Sigmoid colon (tissue), 7 donors: ENCODE data around the gene AURKAIP1. TPM values are rescaled to one million over a fixed set of nuclear protein-coding genes. Genes with fewer than 3 reads are reported as not detected.
A peak's percentile ranks its signal among the peaks of the same experiment; 100 is the strongest.
"Not testable (repeated sequence)": the region's sequence is repeated elsewhere in the genome, so short reads cannot be mapped to it uniquely, and the experiment has no call there.

Experiments
- DNase-seq: peaks from one replicate; pipeline ENCODE4 v3.0.0-alpha.2; 2019
- H3K27ac ChIP-seq, 4 donors: fragments of 200-600 bp; sonication (generic); one replicate each; pipeline ENCODE4 v1.5.1; 2016 to 2019; ENCODE audit warnings: mild to moderate bottlenecking in 1 of 4
- H3K27me3 ChIP-seq, 3 donors: fragments of 200-600 bp; sonication (generic); one replicate each; pipeline ENCODE4 v1.5.1; 2019; ENCODE audit warnings: mild to moderate bottlenecking in 1 of 3
- H3K36me3 ChIP-seq, 4 donors: fragments of 200-600 bp; sonication (generic); one replicate each; pipeline ENCODE4 v1.5.1; 2016 to 2019
- H3K4me1 ChIP-seq, 4 donors: fragments of 200-600 bp; sonication (generic); one replicate each; pipeline ENCODE4 v1.5.1; 2017 to 2019
- H3K4me3 ChIP-seq, 4 donors: fragments of 200-600 bp; sonication (generic); one replicate each; pipeline ENCODE4 v1.5.1; 2017 to 2019; ENCODE audit warnings: mild to moderate bottlenecking in 2 of 4, moderate library complexity in 1 of 4
- H3K9me3 ChIP-seq, 4 donors: fragments of 200-600 bp in 3 of 4; sonication (generic) in 3 of 4; one replicate each; pipeline versions ENCODE4 v1.5.1 to v1.6.1; 2013 to 2019
- CTCF ChIP-seq, 4 experiments: fragments of 450-650 bp in 3 of 4; fragments of 200-600 bp in 1 of 4; IDR thresholded peaks; one replicate each; pipeline ENCODE4 v1.5.1; 2016 to 2019; ENCODE audit warnings: antibody characterized with exemption in 4 of 4, mild to moderate bottlenecking in 3 of 4, moderate library complexity in 2 of 4
- EP300 ChIP-seq, 4 donors: sonication (generic); formaldehyde crosslinking; IDR thresholded peaks; one replicate each; pipeline ENCODE4 v1.6.1; 2017; ENCODE audit warnings: antibody characterized with exemption in 4 of 4
- POLR2A ChIP-seq, 2 donors: fragments of 450-650 bp; IDR thresholded peaks; one replicate each; pipeline ENCODE4 v1.6.1; 2016; ENCODE audit warnings: antibody characterized with exemption in 2 of 2, mild to moderate bottlenecking in 2 of 2, moderate library complexity in 2 of 2
- POLR2AphosphoS5 ChIP-seq, 4 donors: sonication (generic); formaldehyde crosslinking; IDR thresholded peaks; one replicate each; pipeline ENCODE4 v1.6.1; 2017; ENCODE audit warnings: antibody characterized with exemption in 4 of 4
- WGBS, 2 donors: extraction: QIAGEN DNeasy Blood & Tissue Kit; methylation state at CpG; one replicate each; pipeline ENCODE4 v1.1.7; 2013; 5-methylcytosine and 5-hydroxymethylcytosine counted together
- intact Hi-C: fragments of 100-400 bp; cut with DNase I; formaldehyde crosslinking; loops from one replicate; pipeline ENCODE4 v1.15.1; 2023
- polyA plus RNA-seq, 3 donors: library from polyadenylated mRNA; stranded (reverse); fragments of 200-250 nt; gene quantifications; one replicate each; pipeline ENCODE4 v1.2.3, GENCODE V29; 2013
- total RNA-seq, 4 donors: library from RNA; depleted of rRNA; stranded (reverse); fragments of >200 nt; gene quantifications; one replicate each; pipeline ENCODE4 v1.1.0, GENCODE V29; 2016
- donor health status: healthy with polysubstance abuse.
- donor health status: Bipolar disorder and iron deficiency.
- donor health status: healthy.

AURKAIP1 gene
- total and polyA plus RNA-seq, 7 donors: 89.3 to 288 (median 143) TPM

GRCh38 chr1:1403653-1404052 is 28.6 kb upstream of the AURKAIP1 start:
- H3K4me1 ChIP-seq: peaks cover 0 to 58% (median 39%) of the 10 kb centered on the region in 4 donors
- no peaks in the 10 kb centered on the region for H3K27me3 ChIP-seq
- TF ChIP-seq EP300 (IDR thresholded peaks at IDR 0.05) (no peak), POLR2AphosphoS5 (IDR thresholded peaks at IDR 0.05) (no peak)
- H3K27ac ChIP-seq: no peak overlapping the region
- WGBS, 2 donors: 87% methylated on average over 7 of the region's 7 CpGs
- intact Hi-C loops: no loop called here
- H3K9me3 ChIP-seq: no peaks in the 10 kb centered on the region
- DNase-seq: no peak
- peaks cover 3 to 53% (median 28%) of the 10 kb centered on the region in 4 donors for H3K36me3 ChIP-seq
- H3K4me3 ChIP-seq: no peak overlapping the region

- H3K27me3 ChIP-seq, intact Hi-C loops, DNase-seq, H3K4me3 ChIP-seq, H3K27ac ChIP-seq, H3K9me3 ChIP-seq: not testable (repeated sequence)
- Histone ChIP-seq H3K36me3 (peaks cover 3 to 55% (median 28%) of the 10 kb centered on the region in 4 donors), H3K4me1 (peaks cover 0 to 58% (median 38%) of the 10 kb centered on the region in 4 donors)
- 86 to 88% methylated on average over 9 of the region's 9 CpGs for WGBS, 2 donors
These were observed 27.9 kb upstream of the AURKAIP1 start for GRCh38 chr1:1402901-1403392.

GRCh38 chr1:1402072-1402900 is 27.3 kb upstream of the AURKAIP1 start:
- Histone ChIP-seq H3K27ac (peak overlapping the region in 1 of 4 donors; percentile 11), H3K27me3 (no peaks in the 10 kb centered on the region), H3K36me3 (peaks cover 3 to 62% (median 32%) of the 10 kb centered on the region in 4 donors), H3K4me1 (peaks cover 0 to 58% (median 41%) of the 10 kb centered on the region in 4 donors), H3K9me3 (no peaks in the 10 kb centered on the region), H3K4me3 (no peak overlapping the region)
- DNase-seq: no peak
- whole genome bisulfite sequencing, 2 donors: 80 to 86% methylated on average over 20 of the region's 20 CpGs
- intact Hi-C loops: no loop called here
- no peak for TF ChIP-seq POLR2AphosphoS5 (IDR thresholded peaks at IDR 0.05)
- no peak for TF ChIP-seq POLR2A (IDR thresholded peaks at IDR 0.05)
- no peak for TF ChIP-seq EP300 (IDR thresholded peaks at IDR 0.05)
- TF ChIP-seq CTCF (IDR thresholded peaks at IDR 0.05): peak in 2 of 4 experiments; percentile 15 to 20

- TF ChIP-seq EP300 (IDR thresholded peaks at IDR 0.05) (no peak), CTCF (IDR thresholded peaks at IDR 0.05) (no peak), POLR2AphosphoS5 (IDR thresholded peaks at IDR 0.05) (no peak), POLR2A (IDR thresholded peaks at IDR 0.05) (no peak)
- Histone ChIP-seq H3K4me1 (peaks cover 0 to 65% (median 44%) of the 10 kb centered on the region in 4 donors), H3K27ac (no peak overlapping the region), H3K27me3 (no peaks in the 10 kb centered on the region), H3K9me3 (no peaks in the 10 kb centered on the region), H3K4me3 (no peak overlapping the region), H3K36me3 (peaks cover 3 to 68% (median 36%) of the 10 kb centered on the region in 4 donors)
- intact Hi-C loops: no loop called here
- no peak for DNase-seq
- WGBS, 2 donors: 85 to 88% methylated on average over 7 of the region's 7 CpGs
These were observed 26.5 kb upstream of the AURKAIP1 start for GRCh38 chr1:1401457-1402010.

- intact Hi-C loops: no loop called here
- WGBS, 2 donors: 83 to 87% methylated on average over 22 of the region's 22 CpGs
- Histone ChIP-seq H3K4me3 (peak overlapping the region in 1 of 4 donors; percentile 94), H3K9me3 (no peaks in the 10 kb centered on the region), H3K27ac (peak overlapping the region; percentile 81 to 91 (median 88)), H3K4me1 (peaks cover 0 to 59% (median 37%) of the 10 kb centered on the region in 4 donors), H3K36me3 (peaks cover 3 to 75% (median 36%) of the 10 kb centered on the region in 4 donors), H3K27me3 (no peaks in the 10 kb centered on the region)
- TF ChIP-seq POLR2AphosphoS5 (IDR thresholded peaks at IDR 0.05): no peak
- TF ChIP-seq POLR2A (IDR thresholded peaks at IDR 0.05): no peak
- TF ChIP-seq CTCF (IDR thresholded peaks at IDR 0.05): no peak
- TF ChIP-seq EP300 (IDR thresholded peaks at IDR 0.05): no peak
- DNase-seq: no peak
These were observed 25.8 kb upstream of the AURKAIP1 start for GRCh38 chr1:1400576-1401456.
